ENCODE results near the gene NR2F6. TPM values are rescaled to one million over a fixed set of nuclear protein-coding genes. Genes with fewer than 3 reads are reported as not detected.

Gene NR2F6
- total and polyA plus RNA-seq, 11 donors, result 30.8 to 117 (median 46.3) TPM

DNA sequence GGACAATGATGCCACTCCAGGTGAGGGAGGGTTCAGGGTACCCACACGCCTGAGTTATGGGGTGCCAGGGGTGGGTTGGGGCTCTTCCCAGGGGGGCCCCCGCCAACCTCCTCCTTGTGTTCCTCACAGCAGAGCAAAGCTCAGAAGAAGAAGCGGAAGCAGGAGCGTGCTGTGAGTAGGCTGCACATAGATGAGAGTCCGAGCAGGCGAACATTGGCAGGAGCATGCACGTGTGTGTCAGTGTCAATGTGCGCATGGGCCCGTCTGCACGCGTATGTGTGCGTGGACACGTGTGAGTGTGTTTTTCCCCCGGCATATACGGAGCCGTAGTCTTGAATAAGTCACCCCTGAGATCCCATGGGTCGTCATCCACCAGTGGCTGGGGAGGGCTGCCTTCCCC lies 43.0 kb downstream of the NR2F6 start:
- DNase-seq, result no peak
- Histone ChIP-seq H3K9me3 (no peaks in the 10 kb centered on the region), H3K36me3 (peaks cover 0 to 100% (median 84%) of the 10 kb centered on the region in 9 donors), H3K27ac (no peak overlapping the region), H3K27me3 (no peaks in the 10 kb centered on the region), H3K4me3 (no peak overlapping the region), H3K4me1 (no peaks in the 10 kb centered on the region)
- WGBS, 4 donors, result 90 to 93% (median 92%) methylated on average over 17 of the region's 17 CpGs
- no peak for ATAC-seq
- intact Hi-C loops (cut with DNase I), result loop anchor here in 3 of 10 donors (5.0 to 10.0 kb wide), 3 partner anchors 48 to 80 kb away; partner anchors contain the start of gene ANKLE1 (in 1 of the 3)
- TF ChIP-seq, protein P1, sequence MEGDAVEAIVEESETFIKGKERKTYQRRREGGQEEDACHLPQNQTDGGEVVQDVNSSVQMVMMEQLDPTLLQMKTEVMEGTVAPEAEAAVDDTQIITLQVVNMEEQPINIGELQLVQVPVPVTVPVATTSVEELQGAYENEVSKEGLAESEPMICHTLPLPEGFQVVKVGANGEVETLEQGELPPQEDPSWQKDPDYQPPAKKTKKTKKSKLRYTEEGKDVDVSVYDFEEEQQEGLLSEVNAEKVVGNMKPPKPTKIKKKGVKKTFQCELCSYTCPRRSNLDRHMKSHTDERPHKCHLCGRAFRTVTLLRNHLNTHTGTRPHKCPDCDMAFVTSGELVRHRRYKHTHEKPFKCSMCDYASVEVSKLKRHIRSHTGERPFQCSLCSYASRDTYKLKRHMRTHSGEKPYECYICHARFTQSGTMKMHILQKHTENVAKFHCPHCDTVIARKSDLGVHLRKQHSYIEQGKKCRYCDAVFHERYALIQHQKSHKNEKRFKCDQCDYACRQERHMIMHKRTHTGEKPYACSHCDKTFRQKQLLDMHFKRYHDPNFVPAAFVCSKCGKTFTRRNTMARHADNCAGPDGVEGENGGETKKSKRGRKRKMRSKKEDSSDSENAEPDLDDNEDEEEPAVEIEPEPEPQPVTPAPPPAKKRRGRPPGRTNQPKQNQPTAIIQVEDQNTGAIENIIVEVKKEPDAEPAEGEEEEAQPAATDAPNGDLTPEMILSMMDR (IDR thresholded peaks at IDR 0.05), result no peak
- no peak for TF ChIP-seq POLR2A (IDR thresholded peaks at IDR 0.05)

DNA sequence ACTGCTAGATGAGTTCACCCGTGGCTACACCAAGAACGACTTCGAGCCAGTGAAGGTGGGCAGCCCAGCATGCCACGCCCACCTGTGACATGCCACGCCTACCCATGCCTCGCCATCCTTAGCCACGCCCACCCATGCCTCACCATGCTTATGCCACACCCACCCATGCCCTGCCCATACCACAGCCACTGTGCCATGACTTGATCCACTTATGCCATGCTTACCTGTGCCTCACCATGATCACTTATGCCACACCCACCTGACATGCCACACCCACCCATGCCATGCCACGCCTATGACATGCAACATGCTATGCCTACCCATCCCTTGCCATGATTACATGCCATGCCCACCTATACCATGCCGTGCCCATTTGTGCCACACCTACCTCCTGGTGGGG lies 43.5 kb downstream of the NR2F6 start:
- 87 to 93% (median 91%) methylated on average over 9 of the region's 9 CpGs for WGBS, 4 donors
- DNase-seq, result no peak
- no peak for ATAC-seq
- H3K36me3 ChIP-seq, result peaks cover 0 to 100% (median 84%) of the 10 kb centered on the region in 9 donors
- no peaks in the 10 kb centered on the region for H3K27me3 ChIP-seq
- no peak overlapping the region for H3K27ac ChIP-seq
- H3K4me3 ChIP-seq, result no peak overlapping the region
- no peaks in the 10 kb centered on the region for H3K4me1 ChIP-seq
- H3K9me3 ChIP-seq, result no peaks in the 10 kb centered on the region
- TF ChIP-seq, protein P1 (IDR thresholded peaks at IDR 0.05), result no peak
- no peak for TF ChIP-seq POLR2A (IDR thresholded peaks at IDR 0.05)
- intact Hi-C loops (cut with DNase I), result loop anchor here in 3 of 10 donors (5.0 to 10.0 kb wide), 3 partner anchors 47 to 80 kb away; partner anchors contain the start of gene ANKLE1 (in 1 of the 3)

DNA sequence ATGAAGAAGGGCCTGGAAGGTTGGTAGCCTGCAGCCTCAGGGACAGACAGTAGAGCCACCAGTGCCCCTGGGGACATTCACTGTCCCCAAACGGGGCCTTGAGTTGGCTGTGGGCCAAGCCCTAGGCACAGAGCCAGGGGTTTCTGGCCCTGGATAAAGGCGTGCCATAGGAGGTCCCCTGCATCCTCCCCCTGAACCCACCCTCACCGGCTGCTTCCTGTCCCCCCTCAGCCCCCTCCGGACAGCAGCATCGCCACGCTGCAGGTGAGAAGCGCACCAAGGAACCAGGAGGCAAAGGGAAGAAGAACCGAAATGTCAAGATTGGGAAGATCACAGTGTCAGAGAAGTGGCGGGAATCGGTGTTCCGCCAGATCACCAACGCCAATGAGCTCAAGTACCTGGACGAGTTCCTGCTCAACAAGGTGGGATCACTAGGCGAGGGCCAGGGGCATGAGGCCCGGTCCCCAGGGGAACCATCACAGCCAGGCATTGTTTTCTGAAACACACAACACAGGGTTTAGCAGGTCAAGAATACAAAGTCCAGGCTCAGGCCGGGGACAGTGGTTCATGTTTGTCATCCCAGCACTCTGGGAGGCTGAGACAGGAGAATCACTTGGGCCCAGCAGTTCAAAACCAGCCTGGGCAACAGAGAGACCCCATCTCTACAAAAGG lies 45.2 kb downstream of the NR2F6 start:
- Histone ChIP-seq H3K27ac (no peak overlapping the region), H3K36me3 (peaks cover 0 to 96% (median 78%) of the 10 kb centered on the region in 9 donors), H3K9me3 (no peaks in the 10 kb centered on the region), H3K4me1 (no peaks in the 10 kb centered on the region), H3K4me3 (no peak overlapping the region), H3K27me3 (no peaks in the 10 kb centered on the region)
- no peak for DNase-seq
- no peak for ATAC-seq
- TF ChIP-seq, protein P1 (IDR thresholded peaks at IDR 0.05), result no peak
- TF ChIP-seq POLR2A (IDR thresholded peaks at IDR 0.05), result no peak
- 72 to 77% (median 75%) methylated on average over 16 of the region's 16 CpGs for WGBS, 4 donors
- intact Hi-C loops (cut with DNase I), result loop anchor here in 3 of 10 donors (5.0 to 10.0 kb wide), 3 partner anchors 46 to 82 kb away; partner anchors contain the start of gene ANKLE1 (in 1 of the 3)

DNA sequence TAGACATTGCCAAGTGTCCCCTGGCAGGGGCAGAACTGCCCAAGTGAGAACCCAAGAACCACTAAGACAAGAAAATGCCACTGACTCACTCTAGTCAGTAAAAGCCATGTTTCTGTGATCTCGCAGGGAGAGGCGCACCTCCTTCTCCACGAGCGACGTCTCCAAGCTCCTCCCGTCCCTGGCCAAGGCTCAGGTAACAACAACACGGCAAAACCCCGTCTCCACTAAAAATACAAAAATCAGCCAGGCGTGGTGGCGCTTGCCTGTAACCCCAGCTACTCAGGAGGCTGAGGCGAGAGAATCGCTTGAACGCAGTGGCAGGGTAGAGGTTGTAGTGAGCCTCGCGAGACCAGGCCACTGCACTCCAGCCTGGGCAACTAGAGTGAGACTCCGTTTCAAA lies 48.1 kb downstream of the NR2F6 start:
- Histone ChIP-seq H3K27ac (no peak overlapping the region), H3K4me3 (no peak overlapping the region), H3K9me3 (no peaks in the 10 kb centered on the region), H3K36me3 (peaks cover 0 to 96% (median 88%) of the 10 kb centered on the region in 9 donors), H3K4me1 (no peaks in the 10 kb centered on the region), H3K27me3 (no peaks in the 10 kb centered on the region)
- WGBS, 4 donors, result 95 to 97% (median 96%) methylated on average over 16 of the region's 16 CpGs
- DNase-seq (no peak), ATAC-seq (no peak)
- intact Hi-C loops (cut with DNase I), result no loop called here
- no peak for TF ChIP-seq POLR2A (IDR thresholded peaks at IDR 0.05)
- TF ChIP-seq, protein P1 (IDR thresholded peaks at IDR 0.05), result no peak
